H9 (cell line): ENCODE data around the gene RIC1. TPM values are rescaled to one million over a fixed set of nuclear protein-coding genes. Genes with fewer than 3 reads are reported as not detected.

Experiments
- DNase-seq: peaks from one replicate; pipeline ENCODE4 v3.0.0-alpha.2; 2017
- H2AFZ ChIP-seq: one replicate; pipeline ENCODE4 v1.6.1; 2013; ENCODE audit warnings: mild to moderate bottlenecking, low read length, control low read depth, moderate library complexity
- H2AK5ac ChIP-seq: 2 replicates; pipeline ENCODE4 v1.6.1; 2013; ENCODE audit warnings: low read length, control low read depth, mixed read lengths; ENCODE audit not compliant: insufficient read length
- H2BK120ac ChIP-seq: one replicate; pipeline ENCODE4 v1.6.1; 2013; ENCODE audit warnings: low read depth, mild to moderate bottlenecking, low read length, control low read depth, inconsistent platforms; ENCODE audit not compliant: poor library complexity, severe bottlenecking
- H2BK12ac ChIP-seq: 2 replicates; pipeline ENCODE4 v1.6.1; 2013; ENCODE audit warnings: low read length, control low read depth, mixed read lengths, low read depth; ENCODE audit not compliant: insufficient read length
- H2BK15ac ChIP-seq: 2 replicates; pipeline ENCODE4 v1.6.1; 2013; ENCODE audit warnings: low read depth, low read length, control low read depth
- H2BK20ac ChIP-seq: one replicate; pipeline ENCODE4 v1.6.1; 2013; ENCODE audit warnings: low read depth, mild to moderate bottlenecking, low read length, control low read depth, inconsistent platforms; ENCODE audit not compliant: poor library complexity, severe bottlenecking
- H2BK5ac ChIP-seq: 2 replicates; pipeline ENCODE4 v1.6.1; 2013; ENCODE audit warnings: low read length, control low read depth, mixed read lengths; ENCODE audit not compliant: insufficient read length
- H3K14ac ChIP-seq: 2 replicates; pipeline ENCODE4 v1.6.1; 2013; ENCODE audit warnings: low read length, control low read depth; ENCODE audit not compliant: insufficient read depth
- H3K18ac ChIP-seq: 2 replicates; pipeline ENCODE4 v1.6.1; 2013; ENCODE audit warnings: low read depth, mild to moderate bottlenecking, mixed read lengths, low read length, control low read depth; ENCODE audit not compliant: insufficient read length
- H3K23ac ChIP-seq: 2 replicates; pipeline ENCODE4 v1.6.1; 2013; ENCODE audit warnings: low read length, control low read depth, mixed read lengths, low read depth; ENCODE audit not compliant: insufficient read length
- H3K23me2 ChIP-seq: 2 replicates; pipeline ENCODE4 v1.6.1; 2013; ENCODE audit warnings: low read depth, mild to moderate bottlenecking, mixed read lengths, low read length, control low read depth; ENCODE audit not compliant: insufficient read length, poor library complexity, severe bottlenecking
- H3K27ac ChIP-seq: 2 replicates; pipeline ENCODE4 v1.5.1; 2013; ENCODE audit warnings: low read length, control low read depth, mixed read lengths, low read depth; ENCODE audit not compliant: insufficient read length
- H3K27me3 ChIP-seq: 2 replicates; pipeline ENCODE4 v1.6.1; 2013; ENCODE audit warnings: low read length, control low read depth, inconsistent platforms; ENCODE audit not compliant: insufficient read depth
- H3K4ac ChIP-seq: 2 replicates; pipeline ENCODE4 v1.6.1; 2013; ENCODE audit warnings: low read depth, mild to moderate bottlenecking, control low read depth, inconsistent platforms, low read length, moderate library complexity
- H3K4me1 ChIP-seq: 2 replicates; pipeline ENCODE4 v1.6.1; 2013; ENCODE audit warnings: low read length, control low read depth, inconsistent platforms; ENCODE audit not compliant: insufficient read depth
- H3K4me2 ChIP-seq: 2 replicates; pipeline ENCODE4 v1.6.1; 2013; ENCODE audit warnings: low read length, control low read depth, mixed read lengths; ENCODE audit not compliant: insufficient read length, insufficient read depth
- H3K56ac ChIP-seq: 2 replicates; pipeline ENCODE4 v1.6.1; 2013; ENCODE audit warnings: low read depth, mild to moderate bottlenecking, mixed read lengths, low read length, control low read depth; ENCODE audit not compliant: insufficient read length
- H3K79me1 ChIP-seq: 2 replicates; pipeline ENCODE4 v1.6.1; 2013; ENCODE audit warnings: low read depth, mild to moderate bottlenecking, moderate library complexity, low read length, control low read depth, inconsistent platforms; ENCODE audit not compliant: insufficient read depth, poor library complexity, severe bottlenecking
- H3K79me2 ChIP-seq: 2 replicates; pipeline ENCODE4 v1.6.1; 2013; ENCODE audit warnings: low read length, control low read depth, inconsistent platforms; ENCODE audit not compliant: insufficient read depth
- H3K9ac ChIP-seq: 2 replicates; pipeline ENCODE4 v1.6.1; 2013; ENCODE audit warnings: low read length, control low read depth, mixed read lengths; ENCODE audit not compliant: insufficient read length; ENCODE audit errors: extremely low read depth
- H3K9me3 ChIP-seq: one replicate; pipeline ENCODE4 v1.6.1; 2013; ENCODE audit warnings: low read depth, low read length, inconsistent platforms; ENCODE audit not compliant: control insufficient read depth
- H3T11ph ChIP-seq: one replicate; pipeline ENCODE4 v1.6.1; 2013; ENCODE audit warnings: mild to moderate bottlenecking, low read length, control low read depth, inconsistent platforms
- H4K20me1 ChIP-seq: one replicate; pipeline ENCODE4 v1.6.1; 2013; ENCODE audit not compliant: control insufficient read depth, insufficient read length, insufficient read depth
- H4K5ac ChIP-seq: 2 replicates; pipeline ENCODE4 v1.6.1; 2013; ENCODE audit warnings: low read depth, mild to moderate bottlenecking, mixed read lengths, low read length, control low read depth; ENCODE audit not compliant: insufficient read length
- H4K8ac ChIP-seq: replicated peaks from 2 replicates; pipeline ENCODE4 v1.6.1; 2013; ENCODE audit warnings: low read length, control low read depth, mixed read lengths, low read depth; ENCODE audit not compliant: insufficient read length
- H4K91ac ChIP-seq: 2 replicates; pipeline ENCODE4 v1.6.1; 2013; ENCODE audit warnings: low read depth, mild to moderate bottlenecking, moderate library complexity, mixed read lengths, low read length, control low read depth; ENCODE audit not compliant: insufficient read length
- H3K27ac Mint-ChIP-seq, 3 experiments: 2 replicates in 2 of 3; 3 replicates in 1 of 3; pipeline ENCODE4 v1.8.0; 2020 to 2021; ENCODE audit warnings: mixed read lengths in 3 of 3, mild to moderate bottlenecking in 1 of 3, moderate library complexity in 1 of 3
- H3K27me3 Mint-ChIP-seq: 2 replicates; pipeline ENCODE4 v1.8.0; 2021; ENCODE audit warnings: low read depth, mild to moderate bottlenecking, moderate library complexity, mixed read lengths
- H3K36me3 Mint-ChIP-seq, 3 experiments: 2 replicates in 2 of 3; 3 replicates in 1 of 3; pipeline ENCODE4 v1.8.0; 2020 to 2021; ENCODE audit warnings: low read depth in 3 of 3, mixed read lengths in 3 of 3; ENCODE audit not compliant: insufficient read depth in 1 of 3
- H3K4me1 Mint-ChIP-seq, 2 experiments: 2 replicates each; pipeline ENCODE4 v1.8.0; 2020; ENCODE audit warnings: mixed read lengths in 2 of 2
- H3K4me3 Mint-ChIP-seq, 2 experiments: 2 replicates in 1 of 2; 3 replicates in 1 of 2; pipeline ENCODE4 v1.8.0; 2020 to 2021; ENCODE audit warnings: mild to moderate bottlenecking in 2 of 2, mixed read lengths in 2 of 2, moderate library complexity in 1 of 2
- H3K9me3 Mint-ChIP-seq, 2 experiments: 2 replicates in 1 of 2; 3 replicates in 1 of 2; pipeline ENCODE4 v1.8.0; 2020; ENCODE audit warnings: mild to moderate bottlenecking in 2 of 2, mixed read lengths in 2 of 2, moderate library complexity in 1 of 2
- WGBS: extraction: QIAGEN DNeasy Blood & Tissue Kit; methylation state at CpG from one replicate; pipeline ENCODE4 v1.1.7; 2013; ENCODE audit warnings: missing lambda C conversion rate, low lambda C conversion rate, mixed read lengths; ENCODE audit not compliant: insufficient read length; ENCODE audit errors: extremely low coverage; 5-methylcytosine and 5-hydroxymethylcytosine counted together
- total RNA-seq: library from RNA; stranded (reverse); gene quantifications from 2 replicates; pipeline ENCODE4 v1.2.1, GENCODE V29; 2021
- TF ChIP-seq, protein P1 (sequence below): fragments of 200-600 bp; sonication (generic); conservative IDR thresholded peaks from 3 replicates; pipeline ENCODE4 v1.8.0; 2021; ENCODE audit warnings: antibody characterized with exemption, mild to moderate bottlenecking

The RIC1 gene
- total RNA-seq, 1 experiment from 2014 or later: 13.7 TPM

DNA sequence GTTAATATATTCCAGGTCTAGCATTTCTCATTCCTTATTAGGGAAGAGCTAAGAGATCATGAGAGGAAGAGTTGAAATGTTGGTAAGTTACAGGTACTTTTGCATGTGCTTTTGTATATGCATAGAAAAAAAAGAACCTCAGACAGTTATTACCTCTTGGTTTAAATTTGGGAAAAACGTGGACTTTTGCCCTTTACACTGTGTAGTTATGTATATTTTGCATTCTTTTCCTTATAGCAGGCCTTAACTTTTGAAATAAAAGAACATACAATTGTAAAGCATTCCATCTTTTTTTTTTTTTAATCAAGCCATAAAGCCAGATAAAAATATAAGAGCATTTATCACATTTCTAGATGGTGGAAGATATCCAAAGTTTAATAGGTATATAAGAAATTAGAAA, 61.4 kb downstream of the RIC1 start:
- Histone ChIP-seq H3K79me1 (no peaks in the 10 kb centered on the region), H3K14ac (no peak overlapping the region), H2BK15ac (no peak overlapping the region), H4K5ac (no peak overlapping the region), H3K56ac (no peak overlapping the region), H2BK12ac (no peak overlapping the region), H3K18ac (no peak overlapping the region), H3K23me2 (no peaks in the 10 kb centered on the region), H3T11ph (no peak overlapping the region), H4K91ac (no peak overlapping the region), H2BK120ac (no peak overlapping the region), H3K27ac (no peak overlapping the region), H4K8ac (no peak overlapping the region), H3K23ac (no peak overlapping the region), H3K4me2 (no peak overlapping the region), H3K27me3 (no peaks in the 10 kb centered on the region), H2BK5ac (no peak overlapping the region), H3K9me3 (no peaks in the 10 kb centered on the region), H2AK5ac (no peak overlapping the region), H3K79me2 (no peaks in the 10 kb centered on the region; the same call in 1 of the 2 replicates), H3K9ac (no peak overlapping the region), H3K4ac (no peak overlapping the region), H2BK20ac (no peak overlapping the region), H4K20me1 (no peaks in the 10 kb centered on the region), H3K4me1 (peaks cover 3% of the 10 kb centered on the region; the same call in 1 of the 2 replicates), H2AFZ (no peak overlapping the region)
- Mint-ChIP-seq H3K36me3 (peaks cover 0 to 3% (median 0%) of the 10 kb centered on the region in 3 experiments; a peak in 1 of 7 replicates), H3K4me1 (peaks cover 2 to 7% of the 10 kb centered on the region in 2 experiments), H3K27ac (no peak overlapping the region), H3K27me3 (no peaks in the 10 kb centered on the region), H3K9me3 (no peaks in the 10 kb centered on the region), H3K4me3 (no peak overlapping the region)
- TF ChIP-seq, protein P1, sequence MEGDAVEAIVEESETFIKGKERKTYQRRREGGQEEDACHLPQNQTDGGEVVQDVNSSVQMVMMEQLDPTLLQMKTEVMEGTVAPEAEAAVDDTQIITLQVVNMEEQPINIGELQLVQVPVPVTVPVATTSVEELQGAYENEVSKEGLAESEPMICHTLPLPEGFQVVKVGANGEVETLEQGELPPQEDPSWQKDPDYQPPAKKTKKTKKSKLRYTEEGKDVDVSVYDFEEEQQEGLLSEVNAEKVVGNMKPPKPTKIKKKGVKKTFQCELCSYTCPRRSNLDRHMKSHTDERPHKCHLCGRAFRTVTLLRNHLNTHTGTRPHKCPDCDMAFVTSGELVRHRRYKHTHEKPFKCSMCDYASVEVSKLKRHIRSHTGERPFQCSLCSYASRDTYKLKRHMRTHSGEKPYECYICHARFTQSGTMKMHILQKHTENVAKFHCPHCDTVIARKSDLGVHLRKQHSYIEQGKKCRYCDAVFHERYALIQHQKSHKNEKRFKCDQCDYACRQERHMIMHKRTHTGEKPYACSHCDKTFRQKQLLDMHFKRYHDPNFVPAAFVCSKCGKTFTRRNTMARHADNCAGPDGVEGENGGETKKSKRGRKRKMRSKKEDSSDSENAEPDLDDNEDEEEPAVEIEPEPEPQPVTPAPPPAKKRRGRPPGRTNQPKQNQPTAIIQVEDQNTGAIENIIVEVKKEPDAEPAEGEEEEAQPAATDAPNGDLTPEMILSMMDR: no peak
- DNase-seq: no peak
- WGBS: no CpG with 5 or more reads among the region's 1 CpG
